Activated CD4-positive, CD25-positive, alpha-beta regulatory T cell treated with anti-CD3 and anti-CD28 coated beads, Interleukin-2, amount 50 U/mL, for 24 hours (primary cell): Measurements from ENCODE around the gene CORO7.

ENCODE experiments used
- ATAC-seq, 2 donors: fragments of 150-1000 bp; cut with Tn5 transposase; one replicate each; pipeline ENCODE4 v1.10.0; 2021; ENCODE audit warnings: mild to moderate bottlenecking in 1 of 2, moderate library complexity in 1 of 2

CORO7 gene

DNA sequence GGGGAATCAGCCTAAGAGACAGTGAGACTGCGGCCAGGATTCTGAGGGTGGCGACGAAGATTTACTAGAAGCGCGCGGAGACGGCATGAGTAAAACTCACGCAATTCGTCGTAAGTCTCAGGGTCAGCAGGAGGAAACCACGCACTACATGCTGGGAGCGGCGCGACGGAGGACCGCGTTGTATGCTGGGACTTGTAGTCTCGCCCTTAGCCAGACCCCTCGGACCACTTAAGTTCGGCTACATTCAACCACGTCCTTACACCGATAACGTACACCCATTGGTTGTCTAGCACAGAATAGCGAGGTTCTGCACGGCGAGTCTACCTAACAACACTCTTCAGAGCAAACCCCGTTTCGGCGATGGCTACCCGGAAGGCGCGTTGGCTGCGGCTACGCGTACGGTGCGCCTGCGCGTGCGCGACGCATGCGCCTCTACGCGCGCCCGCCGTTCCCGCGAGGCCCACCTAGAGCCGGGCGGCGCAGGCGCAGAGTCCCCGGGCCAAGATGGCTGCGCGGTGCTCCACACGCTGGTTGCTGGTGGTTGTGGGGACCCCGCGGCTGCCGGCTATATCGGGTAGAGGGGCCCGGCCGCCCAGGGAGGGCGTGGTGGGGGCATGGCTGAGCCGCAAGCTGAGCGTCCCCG lies 9.1 kb upstream of the CORO7 start, which contains the start of gene DNAJA3:
Gene DNAJA3 (plus strand): TSS at position 491 of the 643 bp plus-strand sequence. CDS start 14 bp downstream, at position 505.
- ATAC-seq, result peak; percentile 93

- ATAC-seq, result no peak
Measured at GRCh38 chr16:4420505-4421105, 4.2 kb upstream of the CORO7 start.

- no peak for ATAC-seq
Measured at GRCh38 chr16:4419402-4419959, 3.1 kb upstream of the CORO7 start.

GRCh38 chr16:4415538-4416199 lies 727 bp downstream of the CORO7 start:
- ATAC-seq, result peak; percentile 3 to 4

DNA sequence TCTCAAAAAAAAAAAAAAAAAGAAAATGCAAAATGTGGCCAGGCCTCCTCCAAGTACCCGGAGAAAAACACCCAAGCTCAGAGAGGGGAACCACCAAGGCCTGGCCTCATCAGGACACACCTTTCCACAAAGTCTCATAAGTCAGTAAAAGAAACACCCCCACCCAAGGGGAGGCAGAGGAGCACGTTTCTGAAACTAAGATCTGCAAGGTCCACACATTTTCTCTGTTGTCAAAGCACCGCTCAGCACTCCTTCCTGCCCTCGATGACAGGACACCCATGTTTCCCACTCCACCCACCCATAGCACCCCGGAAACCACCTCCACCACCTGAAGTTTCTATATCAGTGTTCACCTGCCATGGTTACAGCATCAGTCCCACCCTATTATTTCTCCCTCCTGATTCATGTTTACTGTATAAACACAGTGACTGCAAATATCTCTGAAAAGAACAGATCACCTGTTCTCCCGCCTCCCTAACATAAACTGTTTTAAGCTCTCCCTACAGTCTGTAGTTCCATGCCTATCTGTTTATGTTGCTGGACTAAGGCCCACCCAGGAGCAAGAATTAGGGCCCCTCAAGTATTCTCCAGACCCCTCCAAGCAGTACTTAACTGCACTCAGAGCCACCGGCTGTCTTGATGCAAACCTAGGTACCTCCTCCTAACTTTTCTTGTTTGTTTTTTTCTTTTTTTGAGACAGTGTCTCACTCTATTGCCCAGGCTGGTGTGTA lies 2.0 kb downstream of the CORO7 start:
- peak; percentile 83 for ATAC-seq

GRCh38 chr16:4412854-4413253 lies 3.5 kb downstream of the CORO7 start:
- no peak for ATAC-seq

- no peak for ATAC-seq
Measured at GRCh38 chr16:4412159-4412558, 4.2 kb downstream of the CORO7 start.

- ATAC-seq, result no peak
Measured at GRCh38 chr16:4411684-4412083, 4.7 kb downstream of the CORO7 start.

DNA sequence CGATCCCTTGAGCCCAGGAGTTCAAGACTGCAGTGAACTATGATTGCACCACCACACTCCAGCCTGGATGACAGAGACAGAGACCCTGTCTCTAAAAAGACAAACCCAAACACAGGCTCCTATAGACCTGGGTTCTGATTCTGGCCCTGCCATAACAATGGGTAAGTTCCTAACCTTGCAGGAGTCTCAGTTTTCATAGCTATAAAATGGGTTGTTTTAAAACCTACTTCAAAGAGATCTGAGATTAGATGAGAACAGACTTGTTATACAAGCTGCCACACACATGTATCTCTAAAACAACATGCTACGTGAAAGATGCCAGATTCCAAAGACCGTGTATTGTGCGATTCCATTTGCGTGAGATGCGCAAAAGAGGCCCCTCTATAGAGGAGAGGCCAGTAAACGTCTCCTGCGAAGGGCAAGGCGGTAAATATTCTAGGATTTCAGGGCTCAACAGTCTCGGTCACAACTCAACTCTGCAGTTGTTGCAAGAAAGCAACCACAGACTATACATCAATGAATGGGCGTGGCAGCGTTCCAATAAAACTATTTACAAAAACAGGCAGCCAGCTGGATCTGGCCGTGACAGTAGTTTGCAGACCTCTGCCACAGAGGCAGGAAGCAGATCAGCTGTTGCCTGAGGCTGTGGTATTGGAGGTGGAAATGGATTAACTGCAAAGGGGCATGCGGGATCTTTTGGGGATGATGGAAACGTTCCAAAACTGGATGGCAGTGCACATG lies 5.9 kb downstream of the CORO7 start:
- ATAC-seq, result no peak

DNA sequence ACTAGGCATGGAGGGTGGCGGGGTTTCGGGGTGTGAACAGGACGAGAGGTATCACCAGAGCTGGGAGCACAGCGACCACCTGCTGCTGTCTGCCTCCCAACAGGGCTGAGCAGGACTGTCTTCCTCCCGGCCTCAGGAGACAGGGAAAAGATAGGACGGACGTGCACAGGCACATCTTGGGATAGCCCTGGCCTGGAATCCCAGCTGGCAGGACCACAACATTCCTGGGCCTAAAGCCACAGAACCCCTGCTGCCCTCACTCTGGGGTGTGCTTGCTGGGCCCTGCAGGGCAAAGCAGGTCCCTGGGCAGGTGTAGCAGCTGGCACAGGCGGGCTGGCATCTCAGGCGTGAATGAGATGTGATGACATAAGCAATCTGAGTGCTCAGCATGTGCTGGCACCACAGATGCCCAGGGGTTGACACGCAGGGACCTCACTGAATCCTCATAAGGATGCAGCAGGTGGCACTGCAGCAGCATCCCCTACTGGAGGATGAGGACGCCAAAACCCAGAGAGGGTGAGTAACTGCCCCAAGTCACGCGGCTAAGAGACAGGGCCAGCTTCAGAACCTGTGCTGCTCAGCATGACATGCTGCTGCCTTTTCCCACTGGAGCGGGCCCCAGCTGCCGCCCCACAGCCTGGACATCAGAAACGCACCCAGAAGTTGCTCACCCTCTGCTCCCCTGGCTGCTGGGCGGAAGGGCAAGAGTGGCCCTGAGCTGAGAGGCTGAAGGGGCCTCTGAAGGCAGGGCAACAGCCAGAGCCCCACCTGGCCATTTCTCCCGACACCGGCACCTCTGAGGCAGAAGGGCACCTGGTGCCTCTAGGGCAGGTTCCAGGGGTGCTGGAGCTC lies 7.1 kb downstream of the CORO7 start:
- no peak for ATAC-seq

DNA sequence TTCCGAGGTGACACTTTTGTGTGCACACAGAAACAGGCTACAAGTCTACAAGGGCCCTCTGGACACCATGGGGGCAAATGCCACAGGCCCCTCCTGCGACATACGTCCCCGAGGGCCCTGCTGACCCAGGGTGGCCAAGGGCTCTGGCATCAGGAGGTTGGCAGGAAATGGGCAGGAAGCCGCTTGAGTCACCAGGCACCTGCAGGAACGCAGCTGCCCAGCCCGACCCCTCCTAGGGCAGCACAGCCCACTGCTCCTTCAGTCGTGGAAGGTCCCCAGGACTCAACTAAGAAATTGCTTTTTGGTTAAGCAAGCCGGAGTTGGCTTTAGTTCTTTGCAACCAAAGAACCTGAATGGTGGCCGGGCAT lies 8.1 kb downstream of the CORO7 start:
- no peak for ATAC-seq

GRCh38 chr16:4407543-4408322 lies 8.7 kb downstream of the CORO7 start:
- ATAC-seq, result no peak

GRCh38 chr16:4404967-4405696 lies 11.3 kb downstream of the CORO7 start:
- ATAC-seq, result no peak

GRCh38 chr16:4404247-4404966 lies 12.0 kb downstream of the CORO7 start:
- ATAC-seq, result no peak

GRCh38 chr16:4403133-4403949 lies 13.1 kb downstream of the CORO7 start:
- ATAC-seq, result no peak

DNA sequence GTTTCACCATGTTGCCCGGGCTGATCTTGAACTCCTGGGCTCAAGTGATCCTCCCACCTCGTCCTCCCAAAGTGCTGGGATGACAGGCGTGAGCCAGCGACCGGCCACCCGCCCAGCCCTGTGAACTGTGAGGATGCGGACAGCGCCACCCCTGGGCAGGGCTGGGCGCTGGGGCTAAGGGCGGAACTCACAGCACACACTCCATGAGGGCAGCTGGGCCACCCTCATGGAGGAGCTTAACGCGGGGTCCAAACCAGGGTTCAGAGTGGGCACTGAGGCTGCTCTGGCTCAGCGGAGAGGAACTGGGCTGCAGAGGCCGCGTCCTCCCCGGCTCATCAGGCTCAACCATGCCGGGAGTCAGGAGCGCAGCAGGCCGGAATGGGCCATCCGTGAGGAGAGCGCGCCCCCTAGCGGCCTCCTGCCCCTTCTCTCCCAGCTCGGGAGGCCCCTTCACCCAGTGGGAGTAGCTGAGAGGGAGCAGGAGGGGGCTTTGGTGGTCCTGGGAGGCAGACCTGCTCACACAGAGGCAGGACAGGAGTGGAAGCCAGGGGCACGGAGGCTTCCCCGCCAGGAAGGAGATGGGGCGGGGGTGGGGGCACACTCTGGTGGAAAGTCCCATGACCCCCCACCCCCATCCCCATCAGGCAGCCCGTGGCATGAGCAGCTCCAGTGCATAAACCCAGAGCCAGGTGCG lies 13.8 kb downstream of the CORO7 start:
- peak; percentile 67 to 86 for ATAC-seq

DNA sequence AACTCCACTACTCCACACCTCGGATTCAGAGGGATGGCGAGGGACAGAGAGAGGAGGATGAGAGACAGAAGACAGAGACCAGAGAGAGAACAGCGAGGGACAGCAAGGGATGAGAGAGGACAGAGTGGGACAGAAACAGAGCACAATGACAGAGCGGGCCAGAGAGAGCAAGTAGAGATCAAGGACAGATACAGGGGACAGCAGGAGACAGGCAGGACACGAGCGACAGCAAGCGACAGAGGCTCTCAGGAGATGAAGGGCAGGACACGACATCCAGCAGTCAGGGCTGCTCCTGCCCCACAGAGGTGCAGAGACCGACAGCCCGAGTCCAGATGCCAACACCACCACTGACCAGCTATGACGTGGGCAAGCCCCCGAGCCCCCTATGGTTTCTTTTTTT lies 14.9 kb downstream of the CORO7 start:
- no peak for ATAC-seq

- ATAC-seq, result no peak
Measured at GRCh38 chr16:4401094-4401501, 15.3 kb downstream of the CORO7 start.
